GM12801 (cell line): Measurements from ENCODE around the gene OTC.

ENCODE experiments used
- CTCF ChIP-seq: IDR thresholded peaks from one replicate; pipeline ENCODE4 v1.5.1; 2011; ENCODE audit warnings: control low read depth; ENCODE audit not compliant: insufficient read length; ENCODE audit errors: extremely low read depth

The OTC gene

DNA sequence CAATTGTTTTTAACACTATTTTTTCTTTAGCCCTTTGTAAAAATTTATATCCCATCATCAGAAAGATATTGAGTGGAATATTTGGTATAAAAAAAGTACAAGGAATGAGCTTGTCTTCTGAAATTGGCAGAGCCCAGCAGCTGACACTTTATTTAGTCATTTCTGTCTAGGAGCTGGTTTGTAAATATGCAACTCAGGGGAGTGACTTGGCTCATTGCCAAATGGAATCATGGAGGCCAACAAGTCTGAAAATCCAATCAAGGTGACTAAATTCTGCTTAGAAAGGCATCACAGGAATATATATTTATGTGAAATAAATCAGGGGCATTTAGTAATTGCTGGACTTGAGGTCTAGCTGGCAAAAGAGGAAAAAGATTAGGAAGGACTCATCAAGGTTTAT is 74.4 kb downstream of the OTC start:
- no peak for TF ChIP-seq CTCF

- no peak for TF ChIP-seq CTCF
These were observed 79.1 kb downstream of the OTC start for GRCh38 chrX:38431525-38431924.

DNA sequence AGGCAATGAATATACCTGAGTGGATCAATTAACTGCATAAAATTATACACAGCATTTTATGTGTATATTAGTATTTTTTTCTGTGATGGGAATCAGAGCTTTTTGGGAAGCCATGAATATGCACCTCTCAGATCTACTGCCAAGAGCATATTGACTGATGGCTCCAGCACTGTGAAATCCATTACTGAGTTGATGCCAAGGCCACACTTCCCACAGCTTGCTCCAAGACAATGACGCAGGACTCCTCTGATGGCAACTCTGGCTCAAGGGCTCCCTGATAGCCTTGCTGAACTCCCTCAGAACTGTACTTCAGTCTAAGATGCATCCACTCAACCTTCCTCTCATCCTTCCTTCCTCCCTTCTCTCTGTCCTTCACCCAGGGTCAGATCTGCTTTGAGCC is 82.7 kb downstream of the OTC start:
- TF ChIP-seq CTCF: no peak

DNA sequence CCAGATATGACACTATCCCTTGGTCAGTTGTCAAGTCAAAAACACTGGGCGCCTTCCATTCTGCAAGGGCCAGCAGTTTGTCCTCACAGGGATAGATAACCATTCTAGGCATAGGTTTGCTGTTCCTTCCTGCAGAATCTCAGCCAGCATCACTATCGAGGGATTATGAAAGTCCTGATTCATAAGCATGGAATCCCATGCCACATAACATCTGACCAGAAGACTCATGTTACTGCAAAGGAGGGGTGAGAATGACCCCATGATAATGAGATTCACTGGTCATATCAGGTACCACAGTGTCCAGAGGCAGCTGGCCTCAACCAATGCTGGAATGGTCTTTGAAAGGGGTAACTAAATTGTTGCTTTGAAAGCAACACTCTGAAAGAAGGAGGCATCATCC is 84.7 kb downstream of the OTC start:
- no peak for TF ChIP-seq CTCF

DNA sequence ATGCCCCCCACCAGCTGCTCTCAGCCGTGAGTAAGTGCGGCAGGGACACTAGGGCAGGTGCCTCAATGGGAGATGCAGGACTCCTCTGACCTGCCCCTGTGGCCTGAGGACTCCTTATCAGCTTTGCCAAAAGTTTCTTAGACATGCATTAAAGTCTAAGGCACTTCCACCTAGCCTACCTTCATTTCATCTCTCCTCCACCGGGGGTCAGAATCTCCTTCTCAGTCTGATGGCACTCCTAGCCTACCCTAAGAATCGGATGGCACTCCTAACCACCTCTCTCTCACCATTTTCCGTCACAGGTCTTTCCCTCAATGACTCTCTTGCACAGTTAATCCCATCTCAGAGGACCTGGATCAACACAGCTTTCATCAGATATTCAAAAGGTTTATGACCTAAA is 85.9 kb downstream of the OTC start:
- no peak for TF ChIP-seq CTCF

DNA sequence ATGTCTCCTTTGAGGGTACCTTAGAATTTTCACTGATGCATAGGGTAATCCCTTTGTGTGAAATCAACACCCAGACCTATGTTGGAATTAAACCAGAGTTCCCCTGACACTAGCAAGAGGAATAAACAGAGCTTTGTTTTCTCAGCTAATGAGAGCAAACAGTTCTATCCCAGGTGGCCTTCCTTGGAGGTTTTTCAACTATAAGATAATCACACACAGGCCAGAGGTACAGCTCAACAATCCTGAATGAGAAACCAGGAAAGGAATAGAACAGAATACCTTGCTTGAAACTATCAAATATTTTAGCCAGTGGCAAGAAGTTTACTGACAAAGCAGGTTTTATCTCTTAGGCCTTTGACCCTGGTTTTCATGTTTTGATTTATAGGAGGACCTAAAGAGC is 100.2 kb downstream of the OTC start:
- no peak for TF ChIP-seq CTCF

DNA sequence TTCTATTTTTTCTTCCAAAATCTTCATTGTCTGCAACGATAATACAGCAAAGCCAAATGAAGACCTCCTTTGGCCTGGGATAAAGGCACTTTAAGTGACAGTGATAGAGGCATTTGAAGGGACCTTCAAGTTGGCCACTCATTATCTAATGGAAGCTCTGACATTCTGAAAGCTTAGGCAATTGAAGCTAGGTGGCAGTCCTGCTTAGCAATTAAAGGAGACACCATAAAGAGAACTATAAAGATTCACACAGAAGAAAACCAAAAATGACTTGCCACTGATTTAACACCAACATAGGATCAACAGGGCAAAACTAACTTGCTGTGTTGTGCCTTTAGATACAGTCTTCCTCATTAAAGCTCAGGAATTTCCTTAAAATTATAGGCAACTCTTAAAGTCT is 105.7 kb downstream of the OTC start:
- TF ChIP-seq CTCF: no peak

GRCh38 chrX:38462257-38462656 is 109.9 kb downstream of the OTC start:
- TF ChIP-seq CTCF: no peak
